OCI-LY1 (cell line): Measurements from ENCODE around the gene NECTIN1.

Experiments
- H2AFZ ChIP-seq: fragments of 200-600 bp; sonication (generic), shearing (Covaris generic); 2 replicates; pipeline ENCODE4 v1.6.0; 2014; ENCODE audit warnings: antibody characterized with exemption, mild to moderate bottlenecking, low read length
- H3F3A ChIP-seq: fragments of 200-600 bp; sonication (generic), shearing (Covaris generic); 2 replicates; pipeline ENCODE4 v1.6.0; 2014; ENCODE audit warnings: mild to moderate bottlenecking, antibody characterized with exemption, low read length, moderate library complexity; ENCODE audit not compliant: insufficient read depth
- H3K27ac ChIP-seq: fragments of 200-600 bp; sonication (generic); 2 replicates; pipeline ENCODE4 v1.5.1; 2014; ENCODE audit warnings: low read length, mixed run types, mild to moderate bottlenecking, low read depth; ENCODE audit not compliant: poor library complexity, severe bottlenecking
- H3K27me3 ChIP-seq: fragments of 200-600 bp; sonication (generic); 2 replicates; pipeline ENCODE4 v1.6.0; 2014; ENCODE audit warnings: antibody characterized with exemption, mild to moderate bottlenecking, low read length, moderate library complexity; ENCODE audit not compliant: insufficient read depth
- H3K36me3 ChIP-seq: fragments of 200-600 bp; sonication (generic); 2 replicates; pipeline ENCODE4 v1.6.1; 2014; ENCODE audit warnings: mild to moderate bottlenecking, antibody characterized with exemption, low read length, moderate library complexity, mixed read lengths; ENCODE audit not compliant: insufficient read depth
- H3K4me1 ChIP-seq: fragments of 200-600 bp; sonication (generic); 2 replicates; pipeline ENCODE4 v1.5.1; 2014; ENCODE audit warnings: mild to moderate bottlenecking, low read length, moderate library complexity; ENCODE audit not compliant: insufficient read depth, severe bottlenecking
- H3K4me2 ChIP-seq: fragments of 200-600 bp; sonication (generic), shearing (Covaris generic); 2 replicates; pipeline ENCODE4 v1.6.1; 2014; ENCODE audit warnings: low read length
- H3K4me3 ChIP-seq: fragments of 200-600 bp; sonication (generic); 2 replicates; pipeline ENCODE4 v1.5.1; 2014; ENCODE audit warnings: low read length, low read depth, mild to moderate bottlenecking, mixed read lengths; ENCODE audit not compliant: poor library complexity, severe bottlenecking
- H3K79me2 ChIP-seq: fragments of 200-600 bp; shearing (Covaris generic); 2 replicates; pipeline ENCODE4 v1.6.1; 2016; ENCODE audit warnings: mixed run types, low read length, mixed read lengths; ENCODE audit not compliant: insufficient read depth
- H3K9ac ChIP-seq: fragments of 200-600 bp; sonication (generic), shearing (Covaris generic); 2 replicates; pipeline ENCODE4 v1.6.1; 2014; ENCODE audit warnings: mild to moderate bottlenecking, low read length, mixed read lengths
- H3K9me2 ChIP-seq: fragments of 200-600 bp; sonication (generic), shearing (Covaris generic); 2 replicates; pipeline ENCODE4 v1.6.1; 2014; ENCODE audit warnings: low read depth, mild to moderate bottlenecking, low read length, mixed read lengths
- H3K9me3 ChIP-seq: fragments of 200-600 bp; shearing (Covaris generic); 2 replicates; pipeline ENCODE4 v1.6.1; 2014; ENCODE audit warnings: low read length, mixed read lengths
- H4K20me1 ChIP-seq: fragments of 200-600 bp; sonication (generic), shearing (Covaris generic); 2 replicates; pipeline ENCODE4 v1.6.0; 2016; ENCODE audit warnings: mild to moderate bottlenecking, low read length; ENCODE audit not compliant: insufficient read depth
- EZH2 ChIP-seq: fragments of 200-600 bp; sonication (generic), shearing (Covaris generic); IDR thresholded peaks from 2 replicates; pipeline ENCODE4 v1.8.0; 2017; ENCODE audit warnings: borderline replicate concordance, mixed run types, mild to moderate bottlenecking, antibody characterized with exemption, low read length, moderate library complexity, mixed read lengths
- TF ChIP-seq, protein P1 (sequence below): fragments of 200-600 bp; sonication (generic), shearing (Covaris generic); IDR thresholded peaks from 2 replicates; pipeline ENCODE4 v1.5.1; 2017; ENCODE audit warnings: mild to moderate bottlenecking, antibody characterized with exemption, low read length, moderate library complexity, mixed read lengths

NECTIN1 gene

DNA sequence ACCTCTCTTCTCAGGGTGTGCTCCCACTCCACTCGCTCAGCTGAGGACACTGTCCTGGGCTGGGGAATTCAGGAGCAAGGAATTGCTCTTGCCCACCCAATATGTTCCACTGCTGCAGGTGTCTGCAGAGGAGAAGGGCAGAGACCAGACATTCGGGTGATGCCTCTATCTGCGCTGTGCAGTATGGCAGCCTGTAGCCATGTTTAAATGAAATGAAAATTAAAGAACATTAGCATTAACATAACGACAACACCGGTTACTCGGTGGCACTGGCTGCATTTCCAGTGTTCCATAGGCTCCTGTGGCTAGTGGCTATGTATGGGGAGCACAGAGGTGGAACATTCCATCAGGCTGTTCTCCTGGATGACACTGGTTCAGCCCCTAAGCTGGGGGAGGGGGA, 104.4 kb downstream of the NECTIN1 start:
- no peaks in the 10 kb centered on the region for H3K27me3 ChIP-seq
- no peak overlapping the region for H3K4me3 ChIP-seq
- H3K4me1 ChIP-seq: no peaks in the 10 kb centered on the region
- H3K9me3 ChIP-seq: no peaks in the 10 kb centered on the region
- no peaks in the 10 kb centered on the region for H3K79me2 ChIP-seq
- no peaks in the 10 kb centered on the region for H3F3A ChIP-seq
- no peak overlapping the region for H3K4me2 ChIP-seq
- no peak overlapping the region for H3K9ac ChIP-seq
- no peaks in the 10 kb centered on the region for H3K9me2 ChIP-seq
- H3K36me3 ChIP-seq: no peaks in the 10 kb centered on the region
- no peak for TF ChIP-seq EZH2
- TF ChIP-seq, protein P1, sequence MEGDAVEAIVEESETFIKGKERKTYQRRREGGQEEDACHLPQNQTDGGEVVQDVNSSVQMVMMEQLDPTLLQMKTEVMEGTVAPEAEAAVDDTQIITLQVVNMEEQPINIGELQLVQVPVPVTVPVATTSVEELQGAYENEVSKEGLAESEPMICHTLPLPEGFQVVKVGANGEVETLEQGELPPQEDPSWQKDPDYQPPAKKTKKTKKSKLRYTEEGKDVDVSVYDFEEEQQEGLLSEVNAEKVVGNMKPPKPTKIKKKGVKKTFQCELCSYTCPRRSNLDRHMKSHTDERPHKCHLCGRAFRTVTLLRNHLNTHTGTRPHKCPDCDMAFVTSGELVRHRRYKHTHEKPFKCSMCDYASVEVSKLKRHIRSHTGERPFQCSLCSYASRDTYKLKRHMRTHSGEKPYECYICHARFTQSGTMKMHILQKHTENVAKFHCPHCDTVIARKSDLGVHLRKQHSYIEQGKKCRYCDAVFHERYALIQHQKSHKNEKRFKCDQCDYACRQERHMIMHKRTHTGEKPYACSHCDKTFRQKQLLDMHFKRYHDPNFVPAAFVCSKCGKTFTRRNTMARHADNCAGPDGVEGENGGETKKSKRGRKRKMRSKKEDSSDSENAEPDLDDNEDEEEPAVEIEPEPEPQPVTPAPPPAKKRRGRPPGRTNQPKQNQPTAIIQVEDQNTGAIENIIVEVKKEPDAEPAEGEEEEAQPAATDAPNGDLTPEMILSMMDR: no peak
- no peak overlapping the region for H3K27ac ChIP-seq
- H2AFZ ChIP-seq: no peak overlapping the region
- no peaks in the 10 kb centered on the region for H4K20me1 ChIP-seq

DNA sequence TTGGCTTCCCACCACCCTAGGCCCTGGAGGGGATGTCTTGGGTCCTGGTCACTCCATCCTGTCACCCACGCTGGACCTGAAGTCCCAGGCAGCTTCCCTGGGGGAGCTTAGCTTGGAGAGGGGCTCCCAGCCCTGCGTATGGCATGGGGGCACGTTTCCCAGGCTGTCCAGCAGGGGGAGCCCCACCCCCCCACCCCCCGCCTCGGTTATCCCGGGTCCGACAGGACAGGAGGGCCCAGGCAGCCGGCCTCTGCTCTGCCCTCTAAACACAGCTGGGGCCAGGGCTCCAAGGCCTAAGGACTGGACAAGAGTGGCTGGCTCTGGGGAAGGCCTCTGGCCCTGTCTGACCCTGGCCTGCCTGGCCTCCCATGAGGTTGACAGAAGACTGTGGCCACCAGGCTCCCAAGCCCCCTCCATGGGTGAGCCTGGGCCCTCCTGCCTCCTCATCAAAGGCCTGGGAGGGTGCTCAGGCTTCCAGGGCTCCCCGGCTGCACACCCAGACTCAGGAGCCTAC, 104.8 kb downstream of the NECTIN1 start:
- H4K20me1 ChIP-seq: no peaks in the 10 kb centered on the region
- H3K36me3 ChIP-seq: no peaks in the 10 kb centered on the region
- no peaks in the 10 kb centered on the region for H3K79me2 ChIP-seq
- H3K9me3 ChIP-seq: no peaks in the 10 kb centered on the region
- TF ChIP-seq EZH2: no peak
- TF ChIP-seq, protein P1: no peak
- H3F3A ChIP-seq: no peaks in the 10 kb centered on the region
- no peak overlapping the region for H3K27ac ChIP-seq
- H2AFZ ChIP-seq: no peak overlapping the region
- no peaks in the 10 kb centered on the region for H3K9me2 ChIP-seq
- no peak overlapping the region for H3K9ac ChIP-seq
- no peak overlapping the region for H3K4me3 ChIP-seq
- no peaks in the 10 kb centered on the region for H3K4me1 ChIP-seq
- H3K27me3 ChIP-seq: no peaks in the 10 kb centered on the region
- no peak overlapping the region for H3K4me2 ChIP-seq

DNA sequence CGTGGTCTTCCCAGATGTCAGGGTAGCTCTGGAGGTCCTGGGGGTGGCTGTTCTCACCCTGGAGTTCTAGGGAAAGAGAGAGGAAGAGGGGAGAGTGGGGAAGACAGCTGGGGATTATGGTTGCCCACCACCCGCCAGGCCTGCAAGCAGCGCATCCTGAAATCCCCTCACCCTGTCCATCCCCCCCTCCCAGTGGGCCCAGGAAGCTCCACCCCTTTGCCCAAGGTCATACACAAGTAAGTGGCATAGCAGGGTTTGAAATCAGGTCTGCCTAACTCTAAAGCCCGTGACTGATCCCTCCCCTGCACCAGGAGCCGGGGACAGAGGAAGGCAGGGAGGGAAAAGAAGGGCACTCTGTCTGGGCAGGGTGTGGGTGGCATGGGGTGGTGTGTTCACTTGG, 105.3 kb downstream of the NECTIN1 start:
- Histone ChIP-seq H4K20me1 (no peaks in the 10 kb centered on the region), H3K9me3 (no peaks in the 10 kb centered on the region), H3K9me2 (no peaks in the 10 kb centered on the region), H3K27ac (no peak overlapping the region), H3K4me2 (no peak overlapping the region), H3K79me2 (no peaks in the 10 kb centered on the region), H3F3A (no peaks in the 10 kb centered on the region), H3K36me3 (no peaks in the 10 kb centered on the region), H3K9ac (no peak overlapping the region), H2AFZ (no peak overlapping the region), H3K4me1 (no peaks in the 10 kb centered on the region), H3K27me3 (no peaks in the 10 kb centered on the region), H3K4me3 (no peak overlapping the region)
- TF ChIP-seq, protein P1: no peak
- TF ChIP-seq EZH2: no peak
